Progenitor cell of endocrine pancreas (in vitro differentiated cells): Measurements from ENCODE around the gene HLA-DQB2. TPM values are rescaled to one million over a fixed set of nuclear protein-coding genes. Genes with fewer than 3 reads are reported as not detected.
A peak's percentile ranks its signal among the peaks of the same experiment; 100 is the strongest.

Source experiments
- DNase-seq: peaks from one replicate; pipeline ENCODE4 v3.0.0; 2021; ENCODE audit warnings: low spot score; ENCODE audit not compliant: unreplicated experiment
- H3K27ac Mint-ChIP-seq: 2 replicates; pipeline ENCODE4 v1.8.0; 2021; ENCODE audit warnings: mild to moderate bottlenecking, moderate library complexity, mixed read lengths
- H3K27me3 Mint-ChIP-seq: 2 replicates; pipeline ENCODE4 v1.8.0; 2021; ENCODE audit warnings: mixed read lengths
- H3K36me3 Mint-ChIP-seq: 2 replicates; pipeline ENCODE4 v1.8.0; 2022; ENCODE audit warnings: mixed read lengths; ENCODE audit not compliant: insufficient read depth
- H3K4me1 Mint-ChIP-seq: 2 replicates; pipeline ENCODE4 v1.8.0; 2021; ENCODE audit warnings: low read depth, mixed read lengths
- H3K4me3 Mint-ChIP-seq: 2 replicates; pipeline ENCODE4 v1.8.0; 2021; ENCODE audit warnings: low read depth, mild to moderate bottlenecking, moderate library complexity, mixed read lengths
- H3K9me3 Mint-ChIP-seq: 2 replicates; pipeline ENCODE4 v1.8.0; 2021; ENCODE audit warnings: low read depth, mixed read lengths
- total RNA-seq: library from RNA; stranded (reverse); gene quantifications from 2 replicates; pipeline ENCODE4 v1.2.1, GENCODE V29; 2021
- TF ChIP-seq, protein P1 (sequence below): fragments of 200-600 bp; sonication (generic); IDR thresholded peaks from one replicate; pipeline ENCODE4 v1.5.0; 2021; ENCODE audit warnings: antibody characterized with exemption, mild to moderate bottlenecking; ENCODE audit not compliant: unreplicated experiment

The HLA-DQB2 gene
- total RNA-seq, 1 donor from 2014 or later, result not detected

DNA sequence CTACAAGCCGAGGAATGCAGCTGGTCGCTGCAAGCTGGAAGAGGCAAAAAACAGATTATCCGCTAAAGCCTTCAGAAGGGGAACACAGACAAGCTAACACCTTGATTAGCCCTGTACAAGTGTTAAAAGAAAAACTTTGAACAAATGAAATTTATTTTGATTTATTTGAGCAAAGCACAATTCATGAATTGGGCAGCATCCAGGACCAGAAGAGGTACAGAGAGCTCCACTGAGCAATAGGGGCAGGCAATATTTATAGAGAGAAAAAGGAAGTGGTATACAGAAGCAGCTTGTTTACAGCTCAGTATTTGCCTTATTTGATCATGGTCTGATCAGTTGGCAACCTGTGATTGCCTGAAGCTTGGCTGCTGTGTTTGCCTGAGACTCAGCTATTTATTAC is 35.8 kb upstream of the HLA-DQB2 start:
- H3K27ac Mint-ChIP-seq, result no peak overlapping the region
- TF ChIP-seq, protein P1, sequence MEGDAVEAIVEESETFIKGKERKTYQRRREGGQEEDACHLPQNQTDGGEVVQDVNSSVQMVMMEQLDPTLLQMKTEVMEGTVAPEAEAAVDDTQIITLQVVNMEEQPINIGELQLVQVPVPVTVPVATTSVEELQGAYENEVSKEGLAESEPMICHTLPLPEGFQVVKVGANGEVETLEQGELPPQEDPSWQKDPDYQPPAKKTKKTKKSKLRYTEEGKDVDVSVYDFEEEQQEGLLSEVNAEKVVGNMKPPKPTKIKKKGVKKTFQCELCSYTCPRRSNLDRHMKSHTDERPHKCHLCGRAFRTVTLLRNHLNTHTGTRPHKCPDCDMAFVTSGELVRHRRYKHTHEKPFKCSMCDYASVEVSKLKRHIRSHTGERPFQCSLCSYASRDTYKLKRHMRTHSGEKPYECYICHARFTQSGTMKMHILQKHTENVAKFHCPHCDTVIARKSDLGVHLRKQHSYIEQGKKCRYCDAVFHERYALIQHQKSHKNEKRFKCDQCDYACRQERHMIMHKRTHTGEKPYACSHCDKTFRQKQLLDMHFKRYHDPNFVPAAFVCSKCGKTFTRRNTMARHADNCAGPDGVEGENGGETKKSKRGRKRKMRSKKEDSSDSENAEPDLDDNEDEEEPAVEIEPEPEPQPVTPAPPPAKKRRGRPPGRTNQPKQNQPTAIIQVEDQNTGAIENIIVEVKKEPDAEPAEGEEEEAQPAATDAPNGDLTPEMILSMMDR, result no peak
- peaks cover 4% of the 10 kb centered on the region for H3K9me3 Mint-ChIP-seq
- no peak for DNase-seq
- H3K4me3 Mint-ChIP-seq, result no peak overlapping the region
- peaks cover 77% of the 10 kb centered on the region for H3K27me3 Mint-ChIP-seq
- no peaks in the 10 kb centered on the region for H3K36me3 Mint-ChIP-seq
- peaks cover 2% of the 10 kb centered on the region for H3K4me1 Mint-ChIP-seq

DNA sequence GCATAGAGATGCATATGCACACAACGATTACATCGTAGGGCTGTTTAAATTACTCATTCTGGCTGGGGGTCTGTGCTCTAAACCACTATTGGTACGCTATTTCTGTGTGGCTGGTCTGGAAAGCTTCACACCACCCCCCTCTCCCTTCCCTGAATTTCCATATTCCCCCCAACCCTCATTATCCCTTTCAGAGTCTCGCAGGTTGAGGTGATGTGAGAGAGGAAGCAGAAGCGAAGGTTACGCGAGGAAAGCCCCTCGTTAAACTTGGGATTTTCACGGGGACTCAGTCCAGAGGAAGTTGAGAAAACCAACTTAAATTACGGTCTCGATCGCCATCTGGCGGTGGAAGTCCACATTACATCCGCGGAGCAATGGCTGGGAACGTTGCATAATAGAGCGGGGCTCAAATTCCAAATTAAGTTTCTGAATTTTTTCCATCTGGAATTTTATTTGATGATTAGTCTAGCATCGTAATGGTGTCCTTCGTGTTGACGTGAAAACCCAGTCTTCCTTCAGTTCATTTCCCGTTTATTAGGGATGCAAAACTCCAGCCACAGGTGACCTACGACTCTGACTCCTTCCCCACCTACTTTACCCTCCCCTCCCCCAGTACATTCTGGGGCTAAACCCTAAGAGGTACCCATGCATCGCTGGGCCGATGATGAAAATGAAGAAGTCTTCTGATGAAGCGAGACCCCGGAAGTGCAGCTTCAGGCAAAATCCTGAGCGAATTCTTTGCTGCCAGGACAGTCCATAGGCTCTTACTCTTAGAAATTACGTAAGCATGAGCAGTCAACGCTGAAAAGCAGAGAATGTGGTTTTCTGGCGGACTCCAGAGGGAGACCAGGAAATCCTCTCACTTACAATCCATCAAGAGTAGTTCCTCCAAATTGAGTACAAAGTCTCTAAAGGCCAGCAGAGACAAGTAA is 33.8 kb upstream of the HLA-DQB2 start:
- Mint-ChIP-seq H3K27me3 (peaks cover 70% of the 10 kb centered on the region), H3K4me1 (peaks cover 2% of the 10 kb centered on the region), H3K4me3 (peak overlapping the region; percentile 60), H3K27ac (no peak overlapping the region), H3K9me3 (peaks cover 4% of the 10 kb centered on the region), H3K36me3 (no peaks in the 10 kb centered on the region)
- TF ChIP-seq, protein P1, result peak; percentile 87
- peak; percentile 71 for DNase-seq

DNA sequence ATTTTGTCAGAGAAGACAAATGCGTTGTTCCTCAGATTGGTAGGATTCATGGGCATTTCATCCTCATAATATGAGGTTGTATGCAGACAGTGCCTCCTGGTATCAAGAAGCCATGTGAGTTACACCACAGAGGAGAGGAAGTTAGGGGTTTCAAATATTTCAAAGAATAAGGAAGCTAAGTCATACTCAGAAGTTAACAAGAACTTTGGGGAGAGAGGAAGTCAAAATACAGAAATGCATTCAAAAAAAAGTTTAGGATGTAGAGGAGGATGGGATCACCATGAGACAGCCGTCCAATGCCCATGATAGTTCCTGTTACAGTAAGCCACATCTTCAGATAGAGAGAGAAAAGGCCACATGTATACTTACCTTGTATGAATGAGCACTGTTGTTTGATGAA is 31.2 kb upstream of the HLA-DQB2 start:
- DNase-seq, result no peak
- Mint-ChIP-seq H3K4me3 (no peak overlapping the region), H3K9me3 (peaks cover 4% of the 10 kb centered on the region), H3K4me1 (peaks cover 2% of the 10 kb centered on the region), H3K36me3 (no peaks in the 10 kb centered on the region), H3K27ac (no peak overlapping the region), H3K27me3 (peaks cover 65% of the 10 kb centered on the region)
- TF ChIP-seq, protein P1, result no peak

DNA sequence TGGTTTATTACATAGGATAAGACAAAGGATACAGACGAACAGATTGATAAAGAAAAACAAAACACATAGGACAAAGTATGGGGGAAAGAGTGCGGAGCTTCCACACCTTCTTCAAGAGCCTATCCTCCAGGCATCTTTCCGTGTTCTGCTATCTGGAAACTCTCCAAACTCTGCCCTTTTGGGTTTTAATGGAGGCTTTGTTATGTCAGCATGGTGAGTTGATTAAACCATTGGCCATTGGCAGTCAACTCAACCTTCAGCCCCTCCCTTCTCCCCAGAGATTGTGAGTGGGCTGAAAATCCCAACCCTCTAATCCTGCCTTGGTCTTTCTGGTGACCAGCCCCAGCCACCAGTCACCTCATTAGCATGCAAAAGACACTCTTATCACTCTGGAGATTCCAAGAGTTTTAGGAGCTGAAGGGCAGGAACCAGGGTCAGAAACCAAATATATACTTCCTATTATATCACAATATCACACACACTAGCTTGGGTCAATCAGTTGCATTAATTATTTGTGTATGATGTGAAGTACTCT is 29.6 kb upstream of the HLA-DQB2 start:
- TF ChIP-seq, protein P1, result no peak
- Mint-ChIP-seq H3K9me3 (no peaks in the 10 kb centered on the region), H3K27ac (no peak overlapping the region), H3K36me3 (no peaks in the 10 kb centered on the region), H3K4me3 (no peak overlapping the region), H3K27me3 (peaks cover 57% of the 10 kb centered on the region), H3K4me1 (peaks cover 2% of the 10 kb centered on the region)
- no peak for DNase-seq

DNA sequence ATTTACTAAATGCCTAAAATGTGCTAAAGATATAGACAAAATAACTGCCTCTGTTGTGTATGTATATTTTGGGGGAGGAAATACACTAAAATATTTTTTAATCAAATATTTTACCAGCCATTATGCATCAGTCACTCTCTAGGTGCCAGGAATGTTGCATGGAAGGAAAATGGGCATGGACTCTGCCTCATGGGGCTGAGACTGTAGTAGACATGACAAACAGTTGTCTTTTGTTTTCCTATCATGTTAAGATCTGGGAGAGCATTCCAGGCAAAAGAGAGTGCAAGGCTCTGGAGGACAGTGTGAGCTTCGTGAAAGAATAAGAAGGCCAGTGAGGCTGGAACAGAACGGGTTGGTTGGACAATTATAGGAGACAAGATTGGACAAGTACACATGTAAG is 27.0 kb upstream of the HLA-DQB2 start:
- H3K27me3 Mint-ChIP-seq, result peaks cover 52% of the 10 kb centered on the region
- H3K4me3 Mint-ChIP-seq, result no peak overlapping the region
- TF ChIP-seq, protein P1, result no peak
- no peaks in the 10 kb centered on the region for H3K4me1 Mint-ChIP-seq
- no peak overlapping the region for H3K27ac Mint-ChIP-seq
- DNase-seq, result no peak
- no peaks in the 10 kb centered on the region for H3K36me3 Mint-ChIP-seq
- H3K9me3 Mint-ChIP-seq, result no peaks in the 10 kb centered on the region
